ENCODE results near the gene ABAT.
"Not testable (repeated sequence)": the region's sequence is repeated elsewhere in the genome, so short reads cannot be mapped to it uniquely, and the experiment has no call there.

ABAT gene

DNA sequence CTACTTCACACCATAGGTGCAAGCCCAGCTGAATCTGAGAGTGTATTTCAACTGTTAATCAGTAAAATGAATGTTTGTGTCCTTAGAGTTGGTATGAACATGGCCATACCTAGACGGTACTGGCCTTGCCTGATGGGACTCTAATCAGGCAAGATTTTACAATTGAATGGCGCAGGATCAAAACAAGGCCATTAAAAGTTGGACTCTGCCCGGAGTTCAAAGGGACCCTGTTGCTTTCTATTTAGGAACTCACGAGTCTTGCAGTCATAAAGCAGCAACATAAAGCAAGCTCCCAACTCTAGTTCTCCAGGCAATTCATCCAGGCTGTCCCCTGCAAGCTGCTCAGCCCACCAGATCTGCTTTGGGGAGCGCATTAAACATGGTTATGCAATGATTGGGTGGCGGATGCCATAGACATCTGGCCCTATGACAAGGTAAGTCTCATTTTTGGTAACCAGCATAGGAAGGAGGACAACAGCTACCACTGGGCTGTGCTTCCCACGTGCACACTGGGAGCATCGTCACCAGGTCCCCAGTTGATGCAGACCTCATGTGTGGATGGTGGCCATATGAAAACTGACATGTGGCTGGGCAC is 114.3 kb downstream of the ABAT start:
- no peak for DNase-seq

GRCh38 chr16:8795091-8795490 is 120.7 kb downstream of the ABAT start:
- no peak for DNase-seq

DNA sequence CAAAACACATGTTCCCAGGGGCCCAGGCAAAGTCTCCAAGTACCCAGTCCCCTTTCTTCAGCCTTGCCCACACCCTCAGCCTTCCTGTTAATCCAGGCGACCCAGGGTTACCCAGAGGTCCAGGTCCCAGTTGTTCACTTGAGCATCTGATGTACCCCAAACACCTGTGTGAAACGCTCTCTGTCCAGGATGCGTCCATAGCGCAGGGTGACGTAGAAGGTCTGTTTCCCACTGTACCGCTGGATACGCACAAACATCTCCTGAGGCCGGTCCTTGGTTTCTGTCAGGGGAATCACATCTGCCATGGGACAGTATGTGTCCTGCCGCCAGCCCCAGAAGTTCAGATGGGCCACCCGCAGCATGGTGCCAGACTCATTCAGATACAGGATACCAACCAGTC is 121.4 kb downstream of the ABAT start:
- no peak for DNase-seq

GRCh38 chr16:8796469-8797363 is 122.3 kb downstream of the ABAT start:
- DNase-seq: no peak

DNA sequence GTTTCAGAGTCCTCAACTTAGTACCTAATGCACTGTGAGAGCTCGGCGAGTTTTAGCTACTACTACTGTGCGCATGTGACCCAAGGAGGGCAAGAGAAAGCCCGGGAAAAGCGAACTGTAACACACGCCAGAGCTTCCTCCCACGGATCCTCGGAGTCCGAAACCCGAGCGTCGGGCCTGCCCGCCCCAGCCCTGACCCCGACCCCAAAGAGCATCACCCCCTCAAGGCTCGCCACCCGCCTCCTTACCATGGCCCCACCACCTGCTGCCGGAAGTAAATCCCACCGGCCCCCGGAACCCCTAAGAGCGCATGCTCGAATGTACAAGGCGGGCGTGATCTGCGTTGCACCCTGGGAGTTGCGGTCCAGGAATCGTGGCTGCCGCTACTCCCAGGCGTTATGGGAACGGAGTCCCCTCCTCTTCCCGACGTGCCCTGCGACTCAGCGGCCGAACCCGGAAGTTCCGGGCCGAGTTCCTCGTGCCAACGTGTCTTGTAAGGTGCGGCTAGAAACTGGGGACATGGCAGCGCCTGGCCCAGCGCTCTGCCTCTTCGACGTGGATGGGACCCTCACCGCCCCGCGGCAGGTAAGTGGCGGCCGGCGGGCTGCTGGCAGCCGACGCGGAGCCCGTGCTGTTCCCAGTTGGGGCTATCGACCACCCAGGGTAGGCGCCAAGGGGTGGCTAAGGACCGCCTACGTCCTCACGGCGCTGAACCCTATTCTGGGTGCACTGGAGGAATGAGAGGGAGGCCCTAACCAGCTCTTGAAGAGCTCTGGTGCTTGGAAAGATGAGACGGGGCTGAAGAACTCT is 123.2 kb downstream of the ABAT start, which contains the start of the genes PMM2 and TMEM186:
TSS of gene PMM2 (plus strand) at position 476 of the 810 bp plus-strand sequence. CDS start at position 520, 44 bp downstream.
TSS of gene TMEM186 (minus strand) at position 276 of the 810 bp plus-strand sequence. CDS start at position 251, 25 bp downstream.
- peak; percentile 98 for DNase-seq

- DNase-seq: no peak
Observed at GRCh38 chr16:8798174-8798527, 123.7 kb downstream of the ABAT start.

GRCh38 chr16:8798535-8799157 is 124.2 kb downstream of the ABAT start:
- DNase-seq: no peak

DNA sequence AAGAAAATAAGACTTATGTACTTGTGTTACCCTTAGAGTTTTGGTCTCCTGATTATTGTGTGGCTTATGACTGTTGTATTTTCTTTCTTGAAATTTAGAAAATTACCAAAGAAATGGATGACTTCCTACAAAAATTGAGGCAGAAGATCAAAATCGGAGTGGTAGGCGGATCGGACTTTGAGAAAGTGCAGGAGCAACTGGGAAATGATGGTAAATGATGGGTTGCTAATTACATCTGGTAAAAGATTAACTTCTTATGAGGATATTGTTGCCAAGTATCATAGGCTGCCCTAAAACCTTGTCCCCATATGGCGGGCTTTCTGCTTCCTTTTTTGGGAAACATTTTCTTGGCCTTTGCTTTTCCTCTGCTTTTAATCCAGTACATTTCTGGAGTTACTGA is 127.3 kb downstream of the ABAT start:
- no peak for DNase-seq

DNA sequence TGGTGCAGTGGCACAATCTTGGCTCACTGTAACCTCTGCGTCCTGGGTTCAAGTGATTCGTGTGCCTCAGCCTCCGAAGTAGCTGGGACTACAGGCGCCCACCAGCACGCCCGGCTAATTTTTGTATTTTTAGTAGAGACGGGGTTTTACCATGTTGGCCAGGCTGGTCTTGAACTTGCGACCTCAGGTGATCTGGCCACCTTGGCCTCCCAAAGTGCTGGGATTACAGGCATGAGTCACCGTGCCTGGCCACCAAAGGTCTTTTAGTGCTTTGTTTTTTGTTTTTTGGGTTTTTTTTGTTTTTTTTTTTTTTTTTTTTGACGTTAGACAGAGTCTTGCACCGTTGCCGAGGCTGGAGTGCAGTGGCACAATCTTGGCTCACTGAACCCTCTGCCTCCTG is 129.3 kb downstream of the ABAT start:
- DNase-seq: not testable (repeated sequence)

DNA sequence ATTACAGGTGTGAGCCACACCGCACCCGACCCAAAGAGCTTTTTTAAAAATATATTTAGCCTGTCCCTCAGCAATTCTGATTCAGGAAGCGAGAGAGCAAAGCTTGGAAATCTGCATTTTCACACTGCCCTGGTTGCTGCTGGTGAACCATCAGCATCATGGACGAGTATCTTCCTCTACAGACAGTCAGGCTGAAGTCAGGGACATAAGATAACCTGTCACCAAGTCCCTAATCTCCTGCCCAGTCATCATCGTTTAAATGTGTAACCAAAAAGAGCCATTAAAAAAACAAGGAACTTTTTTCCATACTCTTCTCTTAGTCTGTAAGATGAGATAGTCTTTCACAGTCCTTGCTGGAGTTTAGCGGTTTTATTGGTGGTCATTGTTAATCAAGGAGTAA is 129.9 kb downstream of the ABAT start:
- no peak for DNase-seq

GRCh38 chr16:8806272-8806983 is 132.0 kb downstream of the ABAT start:
- DNase-seq: no peak

DNA sequence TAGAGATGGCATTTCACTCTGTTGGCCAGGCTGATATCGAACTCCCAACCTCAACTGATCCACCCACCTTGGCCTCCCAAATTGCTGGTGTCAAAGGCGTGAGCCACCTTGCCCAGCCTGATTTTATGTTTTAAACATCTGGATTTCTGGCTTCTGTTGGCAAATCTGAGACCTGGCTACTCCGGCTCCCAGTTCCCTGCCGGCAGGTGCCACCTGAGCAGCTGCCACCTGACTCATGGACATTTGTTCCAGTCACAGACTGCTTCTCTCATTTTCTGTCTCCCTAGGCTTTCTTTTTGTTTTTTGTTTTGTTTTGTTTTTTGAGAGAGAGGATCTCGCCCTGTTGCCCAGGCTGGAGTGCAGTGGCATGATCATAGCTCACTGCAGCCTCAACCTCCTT is 132.8 kb downstream of the ABAT start:
- no peak for DNase-seq

DNA sequence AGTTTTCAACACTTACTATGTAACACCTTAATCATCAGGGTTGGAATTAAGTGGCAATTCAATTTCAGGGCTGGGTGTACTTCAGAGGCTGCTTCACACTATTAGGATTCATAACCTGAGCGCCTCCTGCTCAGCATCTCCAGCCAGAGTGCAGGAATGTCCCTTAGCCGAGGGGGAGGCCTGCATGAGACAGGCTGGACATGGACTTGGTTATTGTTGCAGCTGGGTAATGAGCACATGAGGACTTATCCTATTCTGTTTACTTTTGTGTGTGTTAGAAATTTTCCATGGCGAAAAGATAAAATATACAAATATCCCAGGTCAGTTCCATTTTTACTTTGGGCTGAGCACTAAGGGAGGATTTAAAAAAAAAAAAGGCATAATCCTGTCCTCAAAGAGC is 133.6 kb downstream of the ABAT start:
- DNase-seq: no peak

DNA sequence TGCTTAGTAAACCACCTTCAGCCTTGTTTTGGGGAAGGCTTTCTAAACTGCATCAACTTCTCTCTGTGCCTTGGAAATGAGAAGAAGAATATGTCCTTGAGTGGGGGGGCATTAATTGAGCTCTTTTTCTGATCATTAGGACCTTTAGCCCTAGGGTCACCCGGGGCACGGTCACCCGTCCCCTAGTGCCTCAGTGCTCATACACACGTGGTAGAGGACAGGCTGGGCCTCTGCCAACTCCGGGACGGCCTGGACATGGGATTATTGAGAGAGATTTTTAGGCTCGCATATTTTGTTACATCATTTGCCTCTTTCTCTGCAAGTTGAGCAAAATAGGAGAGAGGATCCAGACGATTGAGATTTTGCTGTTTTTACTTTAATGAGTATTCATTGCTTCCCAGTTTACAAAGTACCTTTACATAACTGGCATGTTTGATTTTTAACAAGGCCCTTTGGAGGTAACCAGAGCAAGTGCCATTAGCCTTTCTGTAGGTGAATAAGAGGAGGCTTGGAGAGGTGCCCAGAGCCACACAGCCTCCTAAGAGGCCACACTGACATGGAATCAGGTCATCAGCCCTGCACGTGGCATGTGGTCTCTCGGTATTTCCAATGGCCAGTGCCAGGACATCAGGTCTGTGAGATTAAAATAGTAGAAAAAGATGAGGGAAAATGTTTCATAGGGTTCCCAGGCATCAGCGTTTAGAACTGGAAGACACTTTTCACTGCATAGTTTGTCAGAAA is 134.4 kb downstream of the ABAT start:
- DNase-seq: no peak

- no peak for DNase-seq
Observed at GRCh38 chr16:8812162-8812843, 137.9 kb downstream of the ABAT start.

GRCh38 chr16:8814095-8814806 is 139.8 kb downstream of the ABAT start:
- no peak for DNase-seq

DNA sequence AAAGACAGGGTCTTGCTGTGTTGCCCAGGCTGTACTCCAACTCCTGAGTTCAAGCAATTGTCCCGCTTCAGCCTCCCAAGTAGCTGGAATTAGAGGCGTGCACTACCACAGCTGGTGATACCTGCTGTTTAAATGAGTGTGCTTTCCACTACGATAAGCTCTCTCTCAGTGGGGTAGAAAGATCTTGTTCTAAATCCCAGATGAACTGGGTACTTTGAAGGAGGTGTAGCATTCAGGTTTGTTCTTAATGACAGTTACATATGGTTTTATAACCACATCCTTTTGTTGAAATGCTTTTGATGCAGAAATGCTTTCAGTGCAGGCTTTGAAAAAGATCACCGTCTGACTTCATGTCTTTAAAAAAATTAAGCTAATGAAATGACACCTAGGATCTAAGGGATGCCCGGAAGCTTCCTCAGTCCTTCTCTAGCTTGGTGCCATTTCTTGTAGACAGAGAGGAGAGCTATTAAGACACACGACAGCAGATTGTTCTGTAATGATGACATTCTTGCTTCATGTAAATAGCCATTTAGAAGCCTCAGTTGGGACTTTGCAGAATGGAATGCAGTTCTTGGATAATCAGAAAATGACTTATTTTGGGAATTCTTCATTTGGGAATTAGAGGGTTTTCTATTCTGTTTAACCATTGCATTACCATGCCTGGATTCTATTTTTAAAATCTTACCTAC is 142.7 kb downstream of the ABAT start:
- no peak for DNase-seq

DNA sequence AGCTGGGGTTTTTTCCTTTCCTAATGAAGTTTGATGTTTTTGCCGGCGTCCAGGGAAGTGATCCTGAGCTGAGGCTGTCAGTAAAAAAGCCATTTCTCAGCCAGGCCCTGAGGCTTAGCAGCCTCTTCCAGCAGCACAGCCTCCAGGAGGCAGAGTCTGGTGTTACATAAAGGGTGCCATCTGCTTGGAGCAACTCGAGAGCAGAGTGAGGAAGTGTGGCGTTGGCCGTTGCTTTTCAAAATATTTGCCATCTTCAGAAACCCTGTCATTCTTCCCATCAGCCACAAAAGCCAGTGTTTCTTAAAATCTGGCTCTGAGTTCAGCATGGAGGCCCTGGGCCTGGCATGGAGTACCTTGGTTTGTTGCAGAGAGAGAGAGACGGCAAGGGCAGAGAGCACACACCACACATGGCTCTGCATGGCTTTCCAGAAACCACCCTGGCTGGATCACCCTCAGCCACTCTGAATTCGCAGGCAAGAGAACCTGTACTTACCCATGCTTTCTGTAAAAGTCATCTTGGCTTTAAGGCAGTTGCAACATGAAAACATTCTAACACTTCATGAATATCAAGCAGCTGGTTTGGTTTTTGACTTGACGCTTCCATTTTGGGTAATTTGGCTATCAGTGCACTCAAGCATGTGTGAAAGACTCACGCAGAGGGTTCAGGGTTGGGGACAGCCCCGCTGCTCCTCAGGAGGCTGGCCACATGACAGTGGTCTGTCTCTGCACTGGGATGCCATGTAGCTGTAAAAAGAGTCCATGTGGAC is 144.3 kb downstream of the ABAT start:
- no peak for DNase-seq
